Kidney epithelial cell (primary cell): Measurements from ENCODE around the gene MYH7. TPM values are rescaled to one million over a fixed set of nuclear protein-coding genes. Genes with fewer than 3 reads are reported as not detected.
"Not testable (repeated sequence)": the region's sequence is repeated elsewhere in the genome, so short reads cannot be mapped to it uniquely, and the experiment has no call there.

Experiments used
- DNase-seq: peaks from one replicate; pipeline ENCODE4 v3.0.0-alpha.2; 2010; ENCODE audit warnings: low read depth
- H3K27me3 ChIP-seq: 2 replicates; pipeline ENCODE4 v1.6.0; 2011; ENCODE audit warnings: low read length; ENCODE audit not compliant: control insufficient read depth, insufficient read depth
- H3K36me3 ChIP-seq: 2 replicates; pipeline ENCODE4 v1.5.1; 2011; ENCODE audit warnings: low read length; ENCODE audit not compliant: control insufficient read depth, insufficient read depth
- H3K4me3 ChIP-seq: 2 replicates; pipeline ENCODE4 v1.5.1; 2011; ENCODE audit warnings: low read depth, mild to moderate bottlenecking, control low read depth, low read length
- CTCF ChIP-seq: IDR thresholded peaks from 2 replicates; pipeline ENCODE4 v1.5.1; 2011; ENCODE audit warnings: mild to moderate bottlenecking, moderate library complexity, low read length, control low read depth, inconsistent platforms; ENCODE audit not compliant: insufficient read depth, poor library complexity, severe bottlenecking
- total RNA-seq: library from RNA; depleted of rRNA; stranded (reverse); fragments of >200 nt; gene quantifications from 2 replicates; pipeline ENCODE4 v1.2.3, GENCODE V29; 2015

The MYH7 gene
- total RNA-seq, 1 donor from 2014 or later: not detected

- no peak for TF ChIP-seq CTCF
- no peak overlapping the region for H3K4me3 ChIP-seq
Observed at GRCh38 chr14:23464700-23465099, 29.2 kb upstream of the MYH7 start.

GRCh38 chr14:23460960-23461359, 25.5 kb upstream of the MYH7 start:
- H3K36me3 ChIP-seq: no peaks in the 10 kb centered on the region
- no peaks in the 10 kb centered on the region for H3K27me3 ChIP-seq
- H3K4me3 ChIP-seq: no peak overlapping the region
- no peak for DNase-seq
- TF ChIP-seq CTCF: no peak

More at GRCh38 chr14:23464700-23465099, 29.2 kb upstream of the MYH7 start:
- H3K36me3 ChIP-seq: no peaks in the 10 kb centered on the region
- no peaks in the 10 kb centered on the region for H3K27me3 ChIP-seq
- DNase-seq: no peak

GRCh38 chr14:23457587-23458445, 22.4 kb upstream of the MYH7 start:
- H3K27me3 ChIP-seq: no peaks in the 10 kb centered on the region
- TF ChIP-seq CTCF: no peak
- DNase-seq: no peak
- no peak overlapping the region for H3K4me3 ChIP-seq
- no peaks in the 10 kb centered on the region for H3K36me3 ChIP-seq

GRCh38 chr14:23456883-23457586, 21.6 kb upstream of the MYH7 start:
- peak; percentile 22 for TF ChIP-seq CTCF
- not testable (repeated sequence) for DNase-seq, H3K4me3 ChIP-seq, H3K36me3 ChIP-seq, H3K27me3 ChIP-seq

DNA sequence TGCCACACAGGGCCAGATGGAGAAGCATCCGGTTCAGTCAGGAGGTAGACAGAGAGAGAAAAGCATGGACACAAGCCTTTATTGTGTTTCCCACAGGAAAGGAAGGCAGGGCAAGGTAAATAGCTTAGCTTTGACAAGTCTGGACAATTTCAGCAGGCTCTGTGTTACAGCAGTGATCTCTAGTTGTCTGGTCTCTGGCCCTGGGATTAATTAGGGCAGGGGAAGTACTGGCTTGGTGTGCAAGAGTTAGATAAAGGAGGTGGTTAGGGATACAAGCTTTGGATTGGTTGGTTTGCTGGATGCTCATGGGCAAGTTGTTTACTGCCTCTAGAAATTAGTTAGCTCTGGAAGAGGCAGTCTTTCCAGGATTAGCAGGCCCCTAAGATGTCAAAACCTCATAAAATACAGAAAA, 19.0 kb upstream of the MYH7 start:
- H3K4me3 ChIP-seq: no peak overlapping the region
- TF ChIP-seq CTCF: no peak
- DNase-seq: no peak

More for the DNA sequence above, 19.0 kb upstream of the MYH7 start:
- no peaks in the 10 kb centered on the region for H3K36me3 ChIP-seq
- no peaks in the 10 kb centered on the region for H3K27me3 ChIP-seq
